Frontal cortex (tissue), 4 donors: ENCODE data around the gene MRPL49. TPM values are rescaled to one million over a fixed set of nuclear protein-coding genes. Genes with fewer than 3 reads are reported as not detected.
"Not testable (repeated sequence)": the region's sequence is repeated elsewhere in the genome, so short reads cannot be mapped to it uniquely, and the experiment has no call there.

ENCODE experiments used
- DNase-seq, 2 donors: peaks; one replicate each; pipeline ENCODE4 v3.0.0; 2012; ENCODE audit warnings: low spot score in 2 of 2
- FAIRE-seq: peaks from 2 replicates; lab custom pipeline; 2012; peaks lifted over from hg19 to GRCh38; lab: Jason Lieb, UNC
- total RNA-seq: library from RNA; depleted of rRNA; stranded (reverse); fragments of >200 nt; gene quantifications from one replicate; pipeline ENCODE4 v1.2.3, GENCODE V29; 2014
- donor health status: control.
- donor health status: control.
- donor health status: control.

The MRPL49 gene
- total RNA-seq, 1 donor from 2014 or later: 29.3 TPM

DNA sequence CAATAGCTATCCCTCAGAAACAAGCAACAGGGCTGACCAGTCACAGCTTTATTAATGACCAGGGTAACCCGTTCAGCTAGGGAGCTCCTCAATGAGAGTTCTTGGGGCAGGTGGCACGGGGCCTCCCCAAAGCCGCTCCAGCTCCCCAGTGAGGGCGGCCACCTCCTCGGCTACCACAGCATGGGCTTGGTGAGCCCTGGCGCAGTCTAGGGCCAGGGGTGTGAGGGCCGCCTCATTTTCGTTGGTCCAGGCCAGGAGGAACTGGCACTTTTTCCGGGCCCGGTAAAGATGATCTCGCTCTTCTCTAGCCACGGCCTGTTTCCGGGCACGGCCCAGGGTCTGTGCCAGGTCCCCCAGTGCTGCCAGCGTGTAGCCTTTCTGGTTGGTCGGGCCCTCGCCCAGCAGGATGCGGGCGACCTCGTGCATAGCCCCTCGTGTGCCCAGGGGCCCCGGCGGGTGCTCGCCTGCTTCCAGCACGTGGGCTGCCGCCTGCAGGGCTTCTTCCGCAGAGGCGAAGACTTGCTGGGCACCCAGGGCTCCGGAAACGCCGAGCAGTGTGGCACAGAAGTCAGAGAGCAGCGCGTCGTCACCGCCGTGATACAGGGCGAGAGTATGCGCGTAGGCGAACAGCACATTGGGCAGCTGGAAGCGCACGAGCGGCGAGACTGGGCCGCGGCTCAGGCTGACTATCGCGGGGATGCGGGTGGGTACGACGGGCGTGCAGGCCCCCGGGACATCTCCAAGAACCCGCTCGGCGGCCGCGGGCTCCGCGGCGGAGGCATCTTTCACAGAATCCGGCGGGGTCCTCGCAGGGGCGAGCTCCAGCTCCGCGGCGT lies 5.5 kb upstream of the MRPL49 start:
- DNase-seq: no peak
- no peak for FAIRE-seq

DNA sequence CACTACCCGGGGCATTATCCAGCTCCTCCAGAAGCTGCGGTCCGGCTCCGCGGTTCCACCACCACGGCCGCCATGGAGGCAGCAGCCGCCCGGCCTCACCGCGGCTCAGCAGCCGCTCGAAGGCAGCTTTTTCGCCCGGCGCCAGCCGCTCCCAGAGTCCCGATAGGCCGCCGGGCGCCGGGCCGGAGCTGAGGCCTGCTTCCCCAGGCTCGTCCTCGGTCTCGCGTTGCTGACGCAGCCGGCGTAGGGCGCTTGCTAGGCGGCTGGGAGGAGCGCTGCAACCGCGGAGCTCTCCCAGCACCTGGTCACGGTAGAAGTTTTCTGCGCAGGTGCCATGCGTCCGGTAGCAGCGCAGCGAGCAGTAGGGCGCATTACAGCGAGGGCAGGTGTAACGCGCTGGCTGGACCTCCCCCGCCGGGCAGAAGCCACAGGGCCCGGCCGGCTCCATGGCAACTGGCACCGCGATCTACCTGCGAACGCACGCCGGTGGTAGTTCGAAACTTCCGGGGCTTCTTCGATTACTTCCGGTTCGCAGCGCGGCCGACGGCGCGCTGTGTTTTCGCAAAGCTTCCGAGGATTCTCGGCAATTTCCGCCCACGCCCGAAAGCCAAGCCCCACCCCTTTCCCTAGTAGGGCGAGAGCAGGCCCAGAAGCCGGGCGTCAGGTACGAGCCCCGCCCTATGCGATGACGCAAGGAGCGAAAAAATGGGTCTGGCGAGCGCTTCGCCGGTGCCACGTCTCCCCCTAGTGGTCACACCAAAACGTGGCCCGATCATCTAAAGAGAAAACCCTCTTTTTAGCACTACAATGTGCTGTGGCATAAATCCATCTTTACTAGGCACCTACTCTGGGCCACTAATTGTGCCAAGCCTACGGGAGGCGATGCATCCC lies 4.7 kb upstream of the MRPL49 start, which contains the start of gene ZNHIT2:
Gene ZNHIT2 (minus strand): TSS at position 496 of the 891 bp plus-strand sequence. CDS start 48 bp downstream, at position 448.
- FAIRE-seq (peak; percentile 80), DNase-seq (peak; percentile 95 to 98)

DNA sequence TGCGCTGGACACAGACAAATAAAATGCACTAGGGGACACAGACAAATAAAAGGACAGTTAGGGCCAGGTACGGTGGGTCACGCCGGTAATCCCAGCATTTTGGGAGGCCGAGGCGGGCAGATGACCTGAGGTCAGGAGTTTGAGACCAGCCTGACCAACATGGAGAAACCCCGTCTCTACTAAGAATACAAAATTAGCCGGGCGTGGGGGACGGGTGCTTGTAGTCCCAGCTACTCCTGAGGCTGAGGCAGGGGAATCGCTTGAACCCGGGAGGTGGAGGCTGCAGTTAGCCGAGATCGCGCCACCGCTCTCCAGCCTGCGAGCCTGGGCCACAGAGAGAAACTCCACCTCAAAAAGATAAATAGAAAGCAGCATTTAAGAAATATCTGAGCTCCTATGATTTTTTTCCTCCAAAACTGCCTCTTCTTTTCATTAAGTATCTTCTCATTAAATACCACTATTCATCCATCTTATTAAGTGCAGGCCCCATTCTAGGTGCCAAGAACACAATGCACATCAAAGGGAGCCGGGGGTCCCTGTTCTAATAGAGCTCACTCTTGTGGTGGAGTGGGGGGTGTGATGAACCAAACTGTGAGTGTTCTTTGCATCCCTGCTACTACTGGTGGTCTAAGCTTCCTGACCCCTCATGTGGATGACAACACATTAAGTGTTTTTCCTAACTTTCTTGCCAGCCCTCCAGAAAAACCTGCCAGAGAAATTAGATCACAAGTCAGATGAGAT lies 3.9 kb upstream of the MRPL49 start:
- DNase-seq: no peak
- no peak for FAIRE-seq

DNA sequence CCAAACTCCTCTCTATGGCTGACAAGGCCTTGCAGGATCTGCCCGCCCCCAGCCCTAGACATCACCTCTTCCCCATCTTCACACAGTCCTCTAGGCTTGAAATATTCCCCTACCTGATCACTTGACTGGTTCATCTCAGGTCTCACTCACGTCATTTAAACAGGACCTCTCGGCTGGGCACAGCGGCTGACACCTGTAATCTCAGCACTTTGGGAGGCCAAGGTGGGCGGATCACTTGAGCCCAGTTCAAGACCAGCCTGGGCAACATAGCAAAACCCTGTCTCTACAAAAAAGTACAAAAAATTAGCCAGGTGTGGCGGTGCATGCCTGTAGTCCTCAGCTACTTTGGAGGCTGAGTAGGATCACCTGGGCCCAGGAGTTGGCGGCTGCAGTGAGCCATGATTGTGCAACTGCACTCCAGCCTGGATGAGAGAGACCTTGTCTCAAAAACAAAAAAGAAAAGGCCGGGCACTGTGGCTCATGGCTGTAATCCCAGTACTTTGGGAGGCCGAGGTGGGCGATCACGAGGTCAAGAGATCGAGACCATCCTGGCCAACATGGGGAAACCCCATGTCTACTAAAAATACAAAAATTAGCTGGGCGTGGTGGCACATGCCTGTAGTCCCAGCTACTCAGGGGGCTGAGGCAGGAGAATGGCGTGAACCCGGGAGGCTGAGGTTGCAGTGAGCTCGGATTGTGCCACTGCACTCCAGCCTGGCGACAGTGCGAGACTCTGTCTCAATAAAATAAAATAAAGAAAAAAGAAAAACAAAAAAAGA lies 3.0 kb upstream of the MRPL49 start:
- not testable (repeated sequence) for FAIRE-seq

DNA sequence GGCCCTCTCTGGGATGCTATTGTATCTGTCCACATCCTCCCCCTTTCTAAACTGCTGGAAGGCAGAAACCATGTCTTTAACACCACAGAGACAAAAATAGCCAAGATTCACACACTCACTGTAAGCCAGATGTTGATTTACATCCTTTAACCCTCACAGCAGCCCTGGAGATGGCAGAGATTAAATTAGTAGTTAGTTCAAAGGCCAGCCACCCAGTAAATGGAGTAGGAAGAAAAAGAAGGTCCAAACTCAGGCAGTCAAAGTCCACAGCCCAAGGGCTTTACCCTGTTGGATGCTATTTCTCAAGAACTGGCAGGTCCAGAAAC lies 2.5 kb upstream of the MRPL49 start:
- FAIRE-seq: no peak
- DNase-seq: no peak

More for the DNA sequence above, 3.0 kb upstream of the MRPL49 start:
- not testable (repeated sequence) for DNase-seq

DNA sequence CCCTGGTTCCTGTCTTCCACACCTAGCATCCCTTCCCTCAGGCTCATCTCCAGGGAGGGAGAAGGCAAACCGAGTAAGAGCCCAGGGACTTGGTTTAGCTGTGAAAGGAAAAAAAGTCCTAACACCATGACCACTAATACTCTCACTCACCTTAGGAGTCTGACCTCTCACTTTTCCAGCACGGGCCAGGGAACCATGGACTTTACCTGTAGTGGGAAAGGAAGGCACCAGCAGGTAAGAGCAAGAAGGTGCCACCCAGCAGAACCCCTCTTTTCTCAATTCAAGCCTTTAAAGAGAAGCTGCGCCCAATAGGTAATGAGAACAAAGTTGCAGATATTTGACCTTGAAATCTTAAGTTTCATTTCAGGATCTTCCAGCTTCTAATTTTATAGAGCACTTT lies 1.3 kb upstream of the MRPL49 start:
- DNase-seq (no peak), FAIRE-seq (no peak)

DNA sequence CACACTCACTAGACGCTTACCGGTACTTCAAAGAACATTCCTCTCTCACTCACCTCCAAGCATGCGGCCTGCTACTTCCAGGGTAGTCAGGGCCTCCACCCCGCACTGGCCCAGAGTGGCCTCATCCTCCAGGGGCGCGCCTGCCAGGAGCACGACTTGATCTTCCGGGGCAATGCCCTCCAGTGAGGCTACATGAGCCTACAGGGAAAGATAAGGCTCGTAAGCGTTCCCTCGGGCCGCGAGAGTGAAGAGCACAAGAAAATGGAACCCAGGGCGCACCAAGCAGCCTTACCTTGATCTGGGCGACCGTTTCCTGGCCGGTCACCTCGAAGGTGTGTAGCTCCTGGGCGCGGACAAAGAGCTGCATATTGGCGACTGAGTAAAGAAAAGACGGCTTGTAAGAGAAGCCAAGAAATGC lies 665 bp upstream of the MRPL49 start:
- FAIRE-seq: no peak
- DNase-seq: no peak

DNA sequence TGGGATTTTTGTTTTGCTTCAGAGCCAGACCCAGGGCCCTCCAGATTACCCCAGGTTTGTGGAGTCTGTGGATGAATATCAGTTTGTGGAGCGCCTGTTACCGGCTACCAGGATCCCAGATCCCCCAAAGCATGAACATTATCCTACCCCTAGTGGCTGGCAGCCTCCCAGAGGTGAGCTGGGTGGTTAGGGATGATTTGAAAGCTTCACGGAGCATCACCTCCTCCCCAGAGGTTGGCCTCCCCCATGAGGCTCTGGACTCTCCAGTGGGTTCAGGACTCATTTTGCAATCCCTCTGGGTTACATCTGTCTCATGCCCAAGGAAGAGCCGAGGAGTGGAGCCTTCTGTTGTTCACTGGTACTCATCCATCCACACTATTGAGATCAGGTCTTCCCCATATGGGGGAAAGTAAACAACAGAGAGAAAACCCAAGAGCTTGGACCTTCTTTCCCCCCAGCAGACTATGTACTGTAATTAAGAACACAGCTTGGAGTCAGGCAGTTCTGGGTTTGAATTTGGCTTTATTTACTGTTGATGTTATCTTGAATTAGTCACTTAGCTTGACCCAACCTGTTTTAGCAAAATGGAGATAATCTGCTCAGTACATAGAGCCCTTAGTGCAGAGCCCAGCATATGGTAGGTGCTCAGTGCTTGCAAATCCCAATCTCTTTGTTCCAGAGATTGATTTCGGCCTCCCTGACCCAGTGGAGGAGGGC lies 2.5 kb downstream of the MRPL49 start:
- DNase-seq (no peak), FAIRE-seq (no peak)

DNA sequence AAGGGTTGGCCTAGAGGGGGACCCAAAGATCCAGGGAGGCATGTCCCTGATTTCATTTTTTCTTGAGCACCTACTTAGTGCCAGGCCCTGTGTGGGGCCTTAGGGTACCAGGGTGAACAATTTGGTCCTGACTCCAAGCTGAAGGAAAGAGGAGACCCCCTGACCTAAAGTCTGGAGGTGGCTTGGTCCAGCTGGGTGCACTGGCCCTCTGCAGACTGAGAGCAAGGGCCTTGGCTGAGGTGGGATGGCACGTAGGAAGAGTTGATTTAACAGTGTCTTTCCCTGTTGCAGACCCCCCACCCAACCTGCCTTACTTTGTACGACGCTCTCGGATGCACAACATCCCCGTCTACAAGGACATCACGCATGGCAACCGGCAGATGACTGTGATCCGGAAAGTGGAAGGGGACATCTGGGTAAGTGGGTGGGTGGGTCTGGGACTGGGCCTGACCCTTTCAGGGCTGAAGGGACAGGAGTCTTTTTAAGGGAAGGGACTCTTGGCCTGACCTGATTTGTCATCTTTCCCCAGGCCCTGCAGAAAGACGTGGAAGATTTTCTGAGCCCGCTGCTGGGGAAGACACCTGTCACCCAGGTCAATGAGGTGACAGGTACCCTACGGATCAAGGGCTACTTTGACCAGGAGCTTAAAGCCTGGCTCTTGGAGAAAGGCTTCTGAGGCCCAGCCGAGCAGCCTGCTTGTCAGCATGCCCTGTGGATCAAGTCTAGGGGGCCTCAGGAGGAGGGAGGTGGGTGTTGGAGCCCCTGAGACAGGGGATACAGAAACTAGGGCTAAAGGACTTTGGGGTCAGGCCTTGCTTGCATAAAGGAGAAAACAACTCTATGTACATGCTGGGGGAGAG lies 3.3 kb downstream of the MRPL49 start:
- FAIRE-seq (no peak), DNase-seq (no peak)

DNA sequence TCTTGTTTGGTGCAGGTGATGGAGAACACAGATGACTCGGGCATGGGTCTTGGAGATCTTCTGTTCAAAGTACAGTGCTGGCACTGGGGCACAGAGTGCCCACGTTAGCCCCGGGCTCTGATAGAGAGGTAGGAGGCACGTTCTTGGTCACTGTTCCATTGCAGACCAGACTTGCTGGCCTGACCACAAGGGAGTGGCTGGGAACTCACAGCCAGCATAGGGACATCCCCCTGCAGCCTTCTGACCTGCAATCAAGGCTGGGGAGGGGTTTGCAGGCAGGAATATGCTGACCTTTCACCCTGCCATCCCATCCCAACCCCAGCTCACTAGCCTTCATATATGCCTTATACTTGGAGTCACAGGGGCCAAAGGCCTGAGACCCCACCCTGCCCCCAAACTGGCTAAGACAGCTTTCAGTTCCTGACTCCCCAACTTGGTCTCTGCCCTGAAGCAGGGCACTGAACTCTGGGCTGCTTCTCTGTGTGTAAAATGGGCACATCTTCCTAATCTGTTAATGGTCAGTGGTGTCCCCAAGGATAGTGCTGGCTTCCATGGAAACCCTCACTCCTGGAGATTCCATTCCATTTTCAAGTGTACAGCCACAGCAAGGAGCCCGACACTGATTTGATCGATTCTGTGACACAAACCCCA lies 4.6 kb downstream of the MRPL49 start:
- DNase-seq (no peak), FAIRE-seq (no peak)

DNA sequence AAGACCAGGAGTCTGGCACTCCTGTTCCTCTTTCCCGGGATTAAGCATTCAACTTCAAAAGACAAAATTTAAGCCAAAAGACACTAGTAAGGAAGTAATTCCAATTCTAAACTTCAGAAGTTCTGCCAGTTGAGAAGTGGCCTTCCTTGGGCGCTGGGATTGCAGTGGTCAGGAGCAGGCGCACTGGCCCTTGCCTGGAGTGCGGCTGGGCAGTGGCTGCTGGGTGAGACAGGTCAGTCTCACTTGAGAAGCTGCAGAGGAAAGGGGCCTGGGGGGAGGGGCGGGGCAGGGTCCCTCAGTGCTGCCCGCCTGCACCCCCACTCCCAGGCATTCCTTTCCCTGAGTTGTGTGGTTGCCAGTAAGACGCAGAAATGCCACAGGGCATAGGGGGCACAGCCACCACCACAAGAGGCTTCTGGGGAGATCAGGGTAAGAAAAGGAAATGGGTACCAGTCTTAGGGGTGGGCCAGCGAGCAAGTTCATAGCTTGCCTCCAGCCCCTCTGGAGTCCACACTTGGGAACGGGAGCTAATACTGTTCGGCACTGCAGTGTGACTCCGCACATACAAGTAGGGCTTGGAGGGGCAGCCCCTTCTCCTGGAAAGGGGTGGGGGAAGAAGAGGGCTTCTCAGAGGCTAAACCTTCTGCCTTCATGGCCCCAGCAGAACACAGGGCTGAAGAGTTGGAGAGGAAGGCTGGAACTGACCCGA lies 5.5 kb downstream of the MRPL49 start:
- FAIRE-seq (no peak), DNase-seq (no peak)

DNA sequence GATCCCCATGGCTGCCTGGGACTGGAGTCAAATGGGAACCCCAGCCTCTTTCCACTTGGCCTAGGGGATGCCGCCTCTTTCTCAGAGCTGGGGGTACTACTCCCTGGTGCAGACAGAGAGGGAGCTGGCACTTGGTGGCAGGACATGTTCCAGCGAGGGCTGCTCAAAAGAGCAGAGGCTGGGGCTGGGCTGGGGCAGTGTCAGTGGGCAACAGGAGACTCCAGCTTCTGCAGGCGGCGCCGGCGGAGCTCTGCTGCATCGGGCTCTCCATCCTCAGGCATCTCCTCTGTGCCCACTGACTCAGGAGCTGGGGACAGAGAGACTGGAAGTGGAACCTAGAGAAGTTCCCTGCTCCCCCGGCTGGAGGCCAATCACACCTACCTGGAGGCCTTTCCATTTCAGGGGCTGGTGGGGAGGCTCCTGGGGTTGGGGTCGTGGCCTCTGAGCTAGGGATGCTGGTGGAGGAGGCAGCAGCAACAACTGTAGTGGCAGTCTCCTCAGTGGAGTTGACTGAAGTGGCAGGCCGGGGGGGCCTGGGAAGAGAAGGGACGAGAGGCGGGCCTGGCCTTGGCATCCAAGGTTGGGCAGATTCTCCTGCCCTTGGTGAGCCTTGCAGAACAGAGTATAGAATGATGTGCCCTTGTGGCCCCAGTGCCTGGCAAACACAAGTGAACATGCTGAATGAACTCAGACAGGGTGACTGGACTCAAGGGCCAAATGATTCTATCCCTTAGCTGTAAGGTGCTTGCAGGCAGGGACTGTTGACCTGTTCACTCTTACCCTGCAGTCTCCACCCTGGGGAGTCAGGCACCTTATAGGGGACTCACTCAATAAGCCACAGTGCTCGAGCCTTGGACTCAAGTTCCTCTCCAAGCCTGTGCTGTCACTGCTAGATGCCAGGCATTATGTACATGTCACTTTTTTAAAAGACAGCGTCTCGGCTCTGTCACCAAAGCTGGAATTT lies 6.3 kb downstream of the MRPL49 start:
- FAIRE-seq (no peak), DNase-seq (peak in 1 of 2 donors; percentile 2)

DNA sequence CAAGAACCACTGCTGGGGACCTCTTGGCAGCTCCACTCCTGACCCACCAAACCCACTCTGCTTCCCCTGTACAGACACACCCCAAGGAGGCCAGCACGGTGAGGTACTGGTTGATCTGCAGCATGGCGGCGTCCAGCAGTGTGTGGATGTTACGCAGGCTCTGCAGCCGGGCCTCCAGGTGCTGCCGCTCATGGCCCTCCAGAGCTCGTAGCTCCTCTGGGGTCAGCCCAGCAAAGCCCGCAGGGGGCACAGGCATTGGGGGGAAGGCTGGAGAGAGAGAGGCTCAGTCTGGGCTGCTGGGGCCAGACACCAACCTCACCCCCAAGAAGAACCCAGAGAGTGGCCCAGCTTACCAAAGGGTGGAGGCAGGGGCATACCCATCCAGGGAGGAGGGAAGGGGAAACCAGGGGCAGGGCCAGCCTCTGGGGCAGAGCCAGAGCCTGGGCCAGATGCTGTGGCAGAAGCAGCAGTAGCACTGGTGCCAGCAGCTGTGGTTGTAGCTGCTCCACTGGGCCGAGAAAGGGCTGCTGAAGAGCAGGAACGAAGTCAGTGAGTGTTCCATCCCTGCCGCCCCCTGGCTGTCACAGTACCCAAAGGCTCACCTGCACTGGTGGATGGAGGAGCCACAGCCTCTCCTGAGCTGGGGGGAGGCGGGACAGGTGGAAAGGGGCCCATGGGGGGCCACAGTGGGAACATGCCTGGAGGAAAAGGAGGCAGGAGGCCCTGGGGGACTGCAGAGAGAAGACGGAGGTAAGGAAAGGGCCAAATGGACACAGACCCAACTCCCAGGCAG lies 7.7 kb downstream of the MRPL49 start:
- DNase-seq (no peak), FAIRE-seq (no peak)

DNA sequence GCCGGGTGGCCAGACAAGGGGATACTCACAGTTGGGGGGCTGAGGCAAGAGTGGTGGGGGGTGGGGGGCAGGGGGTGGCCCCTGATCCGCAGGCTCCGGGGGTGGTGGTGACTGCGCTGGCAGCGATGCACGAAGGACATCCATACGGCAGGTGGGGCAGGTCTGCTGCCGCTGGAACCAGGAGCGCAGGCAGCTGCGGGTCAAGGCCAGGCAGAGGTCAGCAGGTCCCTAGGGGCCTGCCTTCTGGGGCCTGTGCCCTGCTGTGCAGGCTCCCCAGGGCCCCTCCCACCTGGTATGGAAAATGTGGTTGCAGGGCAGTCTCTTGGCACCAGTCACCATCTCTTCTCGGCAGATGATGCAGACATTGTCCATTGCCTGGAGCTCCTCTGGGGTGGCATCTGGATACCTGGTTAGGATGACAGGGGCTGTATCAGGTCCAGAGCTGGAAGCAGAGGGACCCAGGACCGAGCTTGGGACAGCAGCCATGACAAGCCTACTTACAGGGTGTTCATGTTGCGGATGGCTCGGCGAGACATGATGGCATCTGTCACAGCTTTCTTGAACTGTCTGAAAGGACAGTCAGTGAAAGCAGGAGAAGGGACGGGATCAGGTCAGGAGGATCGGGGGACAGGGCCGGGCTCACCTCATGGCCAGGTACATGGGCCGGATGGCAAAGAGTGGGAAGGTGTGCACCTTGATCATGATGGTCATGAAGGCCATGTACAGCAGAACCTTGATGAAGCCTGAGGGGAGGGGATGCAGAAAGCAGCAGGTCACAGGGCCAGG lies 8.7 kb downstream of the MRPL49 start:
- no peak for FAIRE-seq
- DNase-seq: no peak
